RWPE2 (cell line): ENCODE data around the gene GBF1.
A peak's percentile ranks its signal among the peaks of the same experiment; 100 is the strongest.

Source experiments
- ATAC-seq: fragments of 200-7000 bp; cut with Tn5 transposase; 3 replicates; pipeline ENCODE4 v1.9.1; 2021; ENCODE audit warnings: low read depth
- DNase-seq: peaks from one replicate; pipeline ENCODE4 v3.0.0-alpha.2; 2020; ENCODE audit warnings: low spot score
- H3K27ac ChIP-seq: fragments of 450-650 bp; 2 replicates; pipeline ENCODE4 v1.5.1; 2017; ENCODE audit warnings: mild to moderate bottlenecking; ENCODE audit not compliant: poor library complexity, severe bottlenecking
- H3K27me3 ChIP-seq: fragments of 250-450 bp; sonication (Bioruptor Pico); 2 replicates; pipeline ENCODE4 v1.5.1; 2021; ENCODE audit warnings: mild to moderate bottlenecking, moderate library complexity; ENCODE audit not compliant: insufficient read depth, poor library complexity, severe bottlenecking
- H3K36me3 ChIP-seq: fragments of 250-450 bp; sonication (Bioruptor Pico); 2 replicates; pipeline ENCODE4 v1.5.1; 2020; ENCODE audit warnings: low read depth, mild to moderate bottlenecking, moderate library complexity
- H3K4me1 ChIP-seq: fragments of 250-450 bp; sonication (Bioruptor Pico); 2 replicates; pipeline ENCODE4 v1.5.1; 2021; ENCODE audit warnings: mild to moderate bottlenecking, moderate library complexity; ENCODE audit not compliant: insufficient read depth, poor library complexity, severe bottlenecking
- H3K4me3 ChIP-seq: fragments of 250-450 bp; sonication (Bioruptor Pico); 2 replicates; pipeline ENCODE4 v1.5.1; 2021; ENCODE audit warnings: mild to moderate bottlenecking, moderate library complexity; ENCODE audit not compliant: severe bottlenecking
- H3K9me3 ChIP-seq: fragments of 250-450 bp; sonication (Bioruptor Pico); 2 replicates; pipeline ENCODE4 v1.5.1; 2021; ENCODE audit warnings: mild to moderate bottlenecking, moderate library complexity; ENCODE audit not compliant: severe bottlenecking
- TF ChIP-seq, protein P1 (sequence below): fragments of 450-650 bp; IDR thresholded peaks from one replicate; pipeline ENCODE4 v1.5.1; 2017; ENCODE audit warnings: mild to moderate bottlenecking, moderate library complexity; ENCODE audit not compliant: poor library complexity, severe bottlenecking

GBF1 gene

DNA sequence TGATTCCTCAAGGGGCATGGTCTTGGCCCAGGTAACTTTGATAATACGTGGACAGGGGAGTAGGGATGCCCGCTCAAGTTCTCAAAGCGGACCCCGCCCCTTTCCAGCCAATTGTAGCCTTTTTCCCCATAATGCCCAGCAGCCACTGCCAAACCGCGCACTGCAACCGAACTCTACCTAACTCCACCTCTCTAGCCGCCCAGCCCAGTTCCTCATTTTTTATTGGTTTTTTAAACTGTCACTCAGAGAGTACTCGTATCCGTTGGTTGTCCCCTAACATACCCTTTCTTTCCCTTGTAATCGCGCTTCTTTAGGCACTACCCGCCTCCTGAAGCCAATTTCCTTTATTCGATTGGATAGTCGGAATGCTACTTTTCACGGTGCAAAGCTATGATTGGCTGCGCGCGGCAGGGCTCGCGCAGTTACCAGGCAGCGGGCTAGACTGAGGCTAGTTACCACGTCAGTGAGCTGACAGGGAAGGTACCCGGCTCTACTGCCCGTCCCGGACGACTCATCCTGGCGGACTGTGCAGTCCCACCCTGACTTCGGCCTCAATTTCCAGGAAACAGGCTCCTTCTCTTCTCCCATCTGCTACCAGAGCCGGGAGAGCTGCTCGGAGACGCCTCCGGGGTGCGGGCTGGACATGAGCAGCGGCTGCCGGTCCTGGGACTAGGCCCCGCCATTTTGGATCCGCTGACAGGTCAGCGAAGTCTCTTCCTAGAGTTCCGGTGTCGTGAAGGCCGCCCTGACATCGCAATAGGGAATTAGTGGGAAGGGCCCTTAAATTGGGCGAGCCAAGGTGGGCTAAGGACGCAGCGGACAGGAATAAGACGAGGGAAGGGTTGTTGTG is at the start of gene GBF1:
Gene GBF1, plus strand, starts transcription at position 451 of the 850 bp plus-strand sequence. CDS start 13,407 bp downstream, outside the sequence.
- Histone ChIP-seq H3K36me3 (peaks cover 18% of the 10 kb centered on the region), H3K27ac (peak within 1 kb of the TSS; percentile 54), H3K9me3 (no peaks in the 10 kb centered on the region), H3K27me3 (peaks cover 8% of the 10 kb centered on the region), H3K4me1 (peaks cover 22% of the 10 kb centered on the region), H3K4me3 (peak within 1 kb of the TSS; percentile 65)
- ATAC-seq = peak; percentile 90
- TF ChIP-seq, protein P1, sequence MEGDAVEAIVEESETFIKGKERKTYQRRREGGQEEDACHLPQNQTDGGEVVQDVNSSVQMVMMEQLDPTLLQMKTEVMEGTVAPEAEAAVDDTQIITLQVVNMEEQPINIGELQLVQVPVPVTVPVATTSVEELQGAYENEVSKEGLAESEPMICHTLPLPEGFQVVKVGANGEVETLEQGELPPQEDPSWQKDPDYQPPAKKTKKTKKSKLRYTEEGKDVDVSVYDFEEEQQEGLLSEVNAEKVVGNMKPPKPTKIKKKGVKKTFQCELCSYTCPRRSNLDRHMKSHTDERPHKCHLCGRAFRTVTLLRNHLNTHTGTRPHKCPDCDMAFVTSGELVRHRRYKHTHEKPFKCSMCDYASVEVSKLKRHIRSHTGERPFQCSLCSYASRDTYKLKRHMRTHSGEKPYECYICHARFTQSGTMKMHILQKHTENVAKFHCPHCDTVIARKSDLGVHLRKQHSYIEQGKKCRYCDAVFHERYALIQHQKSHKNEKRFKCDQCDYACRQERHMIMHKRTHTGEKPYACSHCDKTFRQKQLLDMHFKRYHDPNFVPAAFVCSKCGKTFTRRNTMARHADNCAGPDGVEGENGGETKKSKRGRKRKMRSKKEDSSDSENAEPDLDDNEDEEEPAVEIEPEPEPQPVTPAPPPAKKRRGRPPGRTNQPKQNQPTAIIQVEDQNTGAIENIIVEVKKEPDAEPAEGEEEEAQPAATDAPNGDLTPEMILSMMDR = no peak
- DNase-seq = peak; percentile 91

DNA sequence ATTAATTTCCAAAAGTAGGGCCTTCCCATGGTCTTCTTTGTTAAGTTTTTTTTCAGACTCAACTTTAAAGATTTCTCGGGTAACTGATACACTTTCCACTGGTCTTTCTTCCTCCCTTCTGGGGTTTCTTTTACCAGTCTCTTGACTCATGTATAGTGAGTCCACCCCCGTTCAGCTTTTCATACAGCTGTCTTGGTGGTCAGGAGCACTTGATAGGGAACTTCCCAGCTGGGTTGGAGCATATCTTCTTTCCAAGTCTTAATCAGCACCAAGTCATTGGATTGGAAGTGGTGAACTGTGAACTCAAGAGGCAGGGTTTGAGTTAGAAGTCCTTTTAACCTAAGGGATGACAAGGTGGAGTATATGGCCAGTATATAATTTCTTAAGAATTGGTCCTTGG is 48.4 kb upstream of the GBF1 start:
- DNase-seq (no peak), ATAC-seq (no peak)
- Histone ChIP-seq H3K4me3 (no peak overlapping the region), H3K36me3 (no peaks in the 10 kb centered on the region), H3K27ac (no peak overlapping the region), H3K27me3 (no peaks in the 10 kb centered on the region), H3K4me1 (no peaks in the 10 kb centered on the region), H3K9me3 (no peaks in the 10 kb centered on the region)
- TF ChIP-seq, protein P1 = no peak

GRCh38 chr10:102198027-102198426 is 47.3 kb upstream of the GBF1 start:
- H3K27me3 ChIP-seq = no peaks in the 10 kb centered on the region
- no peak for ATAC-seq
- no peak overlapping the region for H3K4me3 ChIP-seq
- no peak overlapping the region for H3K27ac ChIP-seq
- no peaks in the 10 kb centered on the region for H3K4me1 ChIP-seq
- TF ChIP-seq, protein P1 = no peak
- H3K9me3 ChIP-seq = no peaks in the 10 kb centered on the region
- no peak for DNase-seq
- H3K36me3 ChIP-seq = no peaks in the 10 kb centered on the region

GRCh38 chr10:102200751-102201640 is 44.3 kb upstream of the GBF1 start:
- DNase-seq (no peak), ATAC-seq (no peak)
- no peaks in the 10 kb centered on the region for H3K36me3 ChIP-seq
- H3K27ac ChIP-seq = no peak overlapping the region
- no peak overlapping the region for H3K4me3 ChIP-seq
- no peaks in the 10 kb centered on the region for H3K4me1 ChIP-seq
- no peaks in the 10 kb centered on the region for H3K27me3 ChIP-seq
- TF ChIP-seq, protein P1 = no peak
- H3K9me3 ChIP-seq = no peaks in the 10 kb centered on the region
